Body of pancreas (tissue), 4 donors: Measurements from ENCODE around the gene MGLL. TPM values are rescaled to one million over a fixed set of nuclear protein-coding genes. Genes with fewer than 3 reads are reported as not detected.

Experiments used
- ATAC-seq: fragments of 150-250 bp; one replicate; pipeline ENCODE4 v1.9.1; 2016
- DNase-seq, 4 donors: peaks; one replicate each; pipeline ENCODE4 v3.0.0-alpha.2; 2019
- H3K27ac ChIP-seq, 4 donors: fragments of 200-600 bp; sonication (generic); 1 replicate in 3 of 4; 2 replicates in 1 of 4; pipeline versions ENCODE4 v1.5.1 to v1.6.1; 2016 to 2019; ENCODE audit warnings: mild to moderate bottlenecking in 1 of 4, mixed read lengths in 1 of 4, moderate library complexity in 1 of 4
- H3K27me3 ChIP-seq, 2 donors: fragments of 200-600 bp; sonication (generic); one replicate each; pipeline ENCODE4 v1.6.0; 2016; ENCODE audit warnings: mild to moderate bottlenecking in 1 of 2
- H3K36me3 ChIP-seq, 2 donors: fragments of 200-600 bp; sonication (generic); replicated peaks in 1 of 2; 2 replicates each; pipeline ENCODE4 v1.5.1; 2016; ENCODE audit warnings: low read depth in 2 of 2; ENCODE audit not compliant: insufficient read depth in 1 of 2
- H3K4me1 ChIP-seq: fragments of 200-600 bp; sonication (generic); one replicate; pipeline ENCODE4 v1.6.0; 2016
- H3K4me3 ChIP-seq, 2 donors: fragments of 200-600 bp; sonication (generic); 1 replicate in 1 of 2; 2 replicates in 1 of 2; pipeline ENCODE4 v1.5.1; 2016 to 2019
- H3K9me3 ChIP-seq, 3 donors: fragments of 200-600 bp; sonication (generic); 1 replicate in 2 of 3; 2 replicates in 1 of 3; pipeline ENCODE4 v1.5.1; 2016
- POLR2A ChIP-seq, 3 donors: fragments of 450-650 bp; IDR thresholded peaks; one replicate each; pipeline ENCODE4 v1.6.1; 2016; ENCODE audit warnings: antibody characterized with exemption in 3 of 3, mild to moderate bottlenecking in 2 of 3
- WGBS, 2 donors: methylation state at CpG; one replicate each; pipeline ENCODE4 v1.1.5; 2017; 5-methylcytosine and 5-hydroxymethylcytosine counted together
- intact Hi-C: fragments of 100-400 bp; cut with DNase I; formaldehyde crosslinking; loops from one replicate; pipeline ENCODE4 v1.15.1; 2023
- total RNA-seq, 2 donors: library from RNA; depleted of rRNA; stranded (reverse); fragments of >200 nt; gene quantifications; one replicate each; pipeline ENCODE4 v1.1.0, GENCODE V29; 2016
- TF ChIP-seq, protein P1 (sequence below), 7 experiments: fragments of 450-650 bp in 4 of 7; fragments of 200-600 bp in 3 of 7; sonication (generic) in 3 of 7; IDR thresholded peaks; one replicate each; pipeline ENCODE4 v1.5.1; 2016 to 2019; ENCODE audit warnings: antibody characterized with exemption in 7 of 7

MGLL gene
- total RNA-seq, 2 donors from 2014 or later, result 14.8 to 20.2 TPM

DNA sequence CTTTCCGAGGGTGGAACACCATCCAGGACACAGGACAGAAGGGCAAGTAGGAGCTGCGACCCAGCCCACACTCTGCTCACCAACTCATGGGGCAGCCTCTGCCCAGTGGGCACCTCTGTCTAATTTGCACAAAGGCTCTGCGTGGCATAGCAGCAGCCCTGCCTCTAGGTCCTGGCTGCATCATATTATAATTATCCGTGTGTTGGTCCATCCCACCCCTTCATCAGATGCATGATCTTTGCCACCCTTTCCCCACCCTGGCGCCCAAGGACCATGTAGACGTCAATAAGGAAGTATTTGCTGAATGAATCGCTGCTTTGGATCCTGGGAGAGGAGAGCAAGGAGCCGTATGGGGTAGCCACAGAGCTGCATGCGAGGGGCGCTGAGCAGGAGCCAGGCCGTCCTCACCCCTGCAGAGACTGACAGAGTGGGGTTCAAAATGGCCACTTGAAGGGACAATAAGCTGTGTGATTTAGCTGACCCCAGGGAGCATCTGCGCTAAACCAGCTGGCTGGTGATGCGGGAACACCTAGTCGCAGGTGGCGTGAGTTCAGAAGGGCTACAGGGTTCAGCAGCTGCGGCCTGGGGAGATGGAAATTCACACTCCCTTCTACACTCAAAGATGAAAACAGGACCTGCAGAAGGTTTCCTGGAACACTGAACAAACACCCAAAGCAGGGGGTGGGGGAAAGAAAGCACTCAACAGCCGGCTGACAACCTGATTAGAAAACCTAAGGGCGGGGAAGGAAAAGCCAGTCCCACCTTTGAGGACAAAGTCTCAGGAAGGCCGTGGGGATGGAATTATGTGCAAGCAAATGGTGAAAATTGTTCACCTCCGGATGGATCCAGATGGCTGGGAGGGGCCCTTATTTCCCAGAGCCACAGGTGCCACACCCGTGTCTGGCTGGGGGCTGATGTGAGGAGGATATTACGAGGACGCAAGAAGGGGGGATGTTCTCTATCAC is 6.4 kb downstream of the MGLL start:
- Histone ChIP-seq H3K9me3 (no peaks in the 10 kb centered on the region), H3K36me3 (no peaks in the 10 kb centered on the region), H3K4me1 (peaks cover 17% of the 10 kb centered on the region), H3K4me3 (no peak overlapping the region), H3K27ac (no peak overlapping the region), H3K27me3 (no peaks in the 10 kb centered on the region)
- WGBS, 2 donors, result 86 to 91% methylated on average over 23 of the region's 23 CpGs
- no peak for TF ChIP-seq POLR2A (IDR thresholded peaks at IDR 0.05)
- TF ChIP-seq, protein P1, sequence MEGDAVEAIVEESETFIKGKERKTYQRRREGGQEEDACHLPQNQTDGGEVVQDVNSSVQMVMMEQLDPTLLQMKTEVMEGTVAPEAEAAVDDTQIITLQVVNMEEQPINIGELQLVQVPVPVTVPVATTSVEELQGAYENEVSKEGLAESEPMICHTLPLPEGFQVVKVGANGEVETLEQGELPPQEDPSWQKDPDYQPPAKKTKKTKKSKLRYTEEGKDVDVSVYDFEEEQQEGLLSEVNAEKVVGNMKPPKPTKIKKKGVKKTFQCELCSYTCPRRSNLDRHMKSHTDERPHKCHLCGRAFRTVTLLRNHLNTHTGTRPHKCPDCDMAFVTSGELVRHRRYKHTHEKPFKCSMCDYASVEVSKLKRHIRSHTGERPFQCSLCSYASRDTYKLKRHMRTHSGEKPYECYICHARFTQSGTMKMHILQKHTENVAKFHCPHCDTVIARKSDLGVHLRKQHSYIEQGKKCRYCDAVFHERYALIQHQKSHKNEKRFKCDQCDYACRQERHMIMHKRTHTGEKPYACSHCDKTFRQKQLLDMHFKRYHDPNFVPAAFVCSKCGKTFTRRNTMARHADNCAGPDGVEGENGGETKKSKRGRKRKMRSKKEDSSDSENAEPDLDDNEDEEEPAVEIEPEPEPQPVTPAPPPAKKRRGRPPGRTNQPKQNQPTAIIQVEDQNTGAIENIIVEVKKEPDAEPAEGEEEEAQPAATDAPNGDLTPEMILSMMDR (IDR thresholded peaks at IDR 0.05), result no peak
- ATAC-seq, result no peak
- intact Hi-C loops, result no loop called here
- no peak for DNase-seq

DNA sequence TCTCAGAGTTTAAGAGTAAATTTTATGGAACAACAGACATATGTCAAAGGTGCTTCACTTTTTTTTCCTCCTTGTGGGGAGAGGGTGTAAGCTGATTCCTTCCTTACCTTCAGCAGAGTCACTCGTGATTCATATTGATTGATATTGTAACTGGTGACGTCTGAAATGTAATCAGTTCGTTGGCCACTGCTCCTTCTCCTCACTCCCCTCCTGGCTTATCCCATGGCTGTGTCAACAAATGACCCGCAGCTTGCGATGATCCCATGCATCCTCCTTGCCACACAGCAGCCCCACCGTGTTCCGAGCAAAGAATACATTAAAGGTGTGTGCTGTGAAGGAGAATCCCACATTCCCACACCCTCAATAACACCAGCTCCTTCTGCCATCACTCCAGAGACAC is 7.3 kb downstream of the MGLL start:
- peaks cover 8% of the 10 kb centered on the region for H3K4me1 ChIP-seq
- H3K36me3 ChIP-seq, result no peaks in the 10 kb centered on the region
- no peaks in the 10 kb centered on the region for H3K27me3 ChIP-seq
- H3K9me3 ChIP-seq, result no peaks in the 10 kb centered on the region
- H3K4me3 ChIP-seq, result no peak overlapping the region
- no peak for TF ChIP-seq POLR2A (IDR thresholded peaks at IDR 0.05)
- TF ChIP-seq, protein P1 (IDR thresholded peaks at IDR 0.05), result peak in 1 of 7 experiments; percentile 13
- DNase-seq (no peak), ATAC-seq (no peak)
- 42 to 47% methylated on average over 7 of the region's 7 CpGs for WGBS, 2 donors
- no peak overlapping the region for H3K27ac ChIP-seq
- intact Hi-C loops, result no loop called here

DNA sequence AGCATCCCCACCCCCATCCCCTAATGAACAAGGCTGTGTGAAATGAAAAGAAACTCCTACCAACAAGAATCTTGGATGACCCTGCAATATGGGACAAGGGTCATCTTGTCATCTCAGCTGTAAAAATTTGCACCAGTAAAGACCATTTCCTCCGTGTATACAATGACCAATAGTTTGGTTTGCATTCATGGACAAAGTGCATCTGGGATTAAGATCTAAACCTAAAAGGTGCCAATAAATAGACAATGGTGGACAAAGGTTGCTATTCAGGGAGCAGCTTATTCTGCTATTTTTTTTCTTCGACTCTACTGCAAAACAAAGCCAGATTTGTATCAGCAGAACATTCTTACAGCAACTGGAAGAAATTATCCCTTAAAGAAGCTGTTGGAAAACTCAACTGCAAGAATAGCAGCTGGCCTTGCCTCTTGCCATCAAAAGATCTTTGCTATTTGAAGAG is 8.0 kb downstream of the MGLL start:
- no peak for TF ChIP-seq POLR2A (IDR thresholded peaks at IDR 0.05)
- TF ChIP-seq, protein P1 (IDR thresholded peaks at IDR 0.05), result no peak
- ATAC-seq (no peak), DNase-seq (no peak)
- intact Hi-C loops, result no loop called here
- Histone ChIP-seq H3K4me3 (no peak overlapping the region), H3K27me3 (no peaks in the 10 kb centered on the region), H3K27ac (no peak overlapping the region), H3K9me3 (no peaks in the 10 kb centered on the region), H3K36me3 (no peaks in the 10 kb centered on the region), H3K4me1 (peaks cover 2% of the 10 kb centered on the region)
- WGBS, 2 donors, result 27 to 50% methylated on average over 2 of the region's 2 CpGs

DNA sequence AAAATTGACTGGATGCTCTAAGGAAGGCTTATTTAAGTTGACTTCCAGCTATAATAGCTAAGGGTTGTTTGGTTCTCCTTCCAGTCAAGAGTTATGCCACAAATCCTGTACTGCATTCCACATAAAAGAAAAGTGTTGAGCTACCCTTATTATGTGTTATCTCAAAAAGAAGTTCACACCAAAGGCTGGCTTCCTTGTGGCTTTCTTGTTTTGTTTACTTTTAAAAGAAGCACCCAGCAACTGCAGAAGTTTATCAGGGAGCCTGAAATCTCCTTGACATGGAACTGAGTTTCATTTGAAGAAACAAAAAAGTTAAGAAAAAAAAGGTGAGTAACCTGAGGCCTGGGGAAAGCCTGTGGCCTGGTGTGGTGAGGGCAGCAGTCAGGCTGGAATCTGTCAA is 10.2 kb downstream of the MGLL start:
- Histone ChIP-seq H3K9me3 (no peaks in the 10 kb centered on the region), H3K36me3 (no peaks in the 10 kb centered on the region), H3K4me1 (no peaks in the 10 kb centered on the region), H3K27me3 (no peaks in the 10 kb centered on the region), H3K27ac (no peak overlapping the region), H3K4me3 (no peak overlapping the region)
- no peak for TF ChIP-seq POLR2A (IDR thresholded peaks at IDR 0.05)
- TF ChIP-seq, protein P1 (IDR thresholded peaks at IDR 0.05), result no peak
- intact Hi-C loops, result no loop called here
- DNase-seq (no peak), ATAC-seq (no peak)
